ENCODE data around the gene RAPSN. TPM values are rescaled to one million over a fixed set of nuclear protein-coding genes. Genes with fewer than 3 reads are reported as not detected.

Gene RAPSN
- total RNA-seq, 6 experiments from 2014 or later = 0.15 to 0.49 (median 0.25) TPM; not detected in 3

DNA sequence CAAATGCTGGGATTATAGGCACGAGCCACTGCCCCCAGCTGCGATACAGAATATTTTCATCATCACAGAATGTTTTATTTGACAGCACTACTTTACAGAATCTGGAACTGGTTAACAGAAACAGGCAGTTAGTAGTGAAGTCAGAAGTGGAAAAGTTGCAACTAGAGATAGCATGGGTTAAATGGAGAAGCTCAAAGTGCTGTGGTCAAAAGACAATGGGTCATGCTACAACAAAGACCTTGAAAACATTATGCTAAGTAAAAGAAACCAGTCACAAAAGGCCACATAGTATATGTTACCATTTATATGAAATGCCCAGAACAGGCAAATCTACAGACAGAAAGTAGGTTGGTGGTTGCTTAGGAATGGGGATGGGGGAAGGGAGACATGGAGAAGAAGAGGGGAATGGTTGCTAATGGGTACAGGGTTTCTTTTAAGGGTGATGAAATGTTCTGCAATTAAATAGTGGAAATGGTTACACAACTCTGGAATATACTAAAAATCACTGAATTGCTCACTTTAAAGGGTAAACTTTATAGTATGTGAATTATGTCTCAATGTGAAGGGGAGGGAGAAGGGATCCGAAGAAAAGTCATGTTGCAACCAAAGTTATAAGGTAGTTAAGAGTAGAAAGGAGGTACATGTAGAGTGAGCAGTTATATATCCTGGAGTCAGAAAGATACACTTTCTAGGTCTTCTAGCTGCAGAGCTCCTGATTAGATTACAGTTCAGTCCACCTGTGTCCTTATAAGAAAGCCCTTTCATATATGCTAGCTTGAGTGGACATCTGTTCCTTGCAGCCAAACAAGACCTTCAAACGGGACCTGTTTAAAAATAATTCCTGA is 46.3 kb upstream of the RAPSN start:
- peak in 1 of 4 donors; percentile 8 for ATAC-seq

GRCh38 chr11:47489395-47489755 is 40.4 kb upstream of the RAPSN start:
- intact Hi-C loops (cut with DNase I) = no loop called here
- H3K4me1 ChIP-seq = peaks cover 0 to 32% (median 3%) of the 10 kb centered on the region in 4 donors
- no peak for DNase-seq
- no peak overlapping the region for H3K4me3 ChIP-seq
- peak overlapping the region; percentile 7 to 99 (median 96) for H3K27ac ChIP-seq
- TF ChIP-seq CTCF (IDR thresholded peaks at IDR 0.05) (no peak), POLR2A (IDR thresholded peaks at IDR 0.05) (no peak)
- WGBS (ENCODE audit: insufficient coverage, low coverage, low lambda C conversion rate, missing lambda C conversion rate) = 70% methylated on average over 2 of the region's 2 CpGs
- no peak for ATAC-seq
- H3K36me3 ChIP-seq = peaks cover 6 to 25% (median 15%) of the 10 kb centered on the region in 4 donors
- H3K9me3 ChIP-seq = no peaks in the 10 kb centered on the region
- no peaks in the 10 kb centered on the region for H3K27me3 ChIP-seq

More for the DNA sequence above, 46.3 kb upstream of the RAPSN start:
- WGBS (ENCODE audit: insufficient coverage, low coverage, low lambda C conversion rate, missing lambda C conversion rate) = 18% methylated on average over 3 of the region's 4 CpGs
- H3K9me3 ChIP-seq = no peaks in the 10 kb centered on the region
- H3K4me3 ChIP-seq = no peak overlapping the region
- TF ChIP-seq POLR2A (IDR thresholded peaks at IDR 0.05) = no peak
- TF ChIP-seq CTCF (IDR thresholded peaks at IDR 0.05) = no peak
- no peaks in the 10 kb centered on the region for H3K27me3 ChIP-seq
- intact Hi-C loops (cut with DNase I) = no loop called here
- H3K4me1 ChIP-seq = peaks cover 0 to 57% (median 18%) of the 10 kb centered on the region in 4 donors
- no peaks in the 10 kb centered on the region for H3K36me3 ChIP-seq
- no peak for DNase-seq
- H3K27ac ChIP-seq = peak overlapping the region in 2 of 3 donors; percentile 57 to 88

GRCh38 chr11:47488674-47489394 is 39.9 kb upstream of the RAPSN start:
- Histone ChIP-seq H3K27me3 (no peaks in the 10 kb centered on the region), H3K4me3 (peak overlapping the region in 2 of 3 donors; percentile 10 to 12), H3K9me3 (no peaks in the 10 kb centered on the region), H3K27ac (peak overlapping the region; percentile 7 to 99 (median 96)), H3K36me3 (peaks cover 8 to 30% (median 18%) of the 10 kb centered on the region in 4 donors), H3K4me1 (peaks cover 0 to 27% (median under 1%) of the 10 kb centered on the region in 4 donors)
- DNase-seq (peak in 1 of 3 donors; percentile 82), ATAC-seq (peak; percentile 82 to 90 (median 86))
- 32% methylated on average over 6 of the region's 6 CpGs for WGBS (ENCODE audit: insufficient coverage, low coverage, low lambda C conversion rate, missing lambda C conversion rate)
- intact Hi-C loops (cut with DNase I) = no loop called here
- no peak for TF ChIP-seq POLR2A (IDR thresholded peaks at IDR 0.05)

GRCh38 chr11:47488111-47488510 is 39.2 kb upstream of the RAPSN start:
- Histone ChIP-seq H3K27me3 (no peaks in the 10 kb centered on the region), H3K27ac (peak overlapping the region; percentile 7 to 99 (median 96)), H3K4me1 (peaks cover 0 to 23% (median 0%) of the 10 kb centered on the region in 4 donors), H3K9me3 (no peaks in the 10 kb centered on the region), H3K36me3 (peaks cover 10 to 37% (median 24%) of the 10 kb centered on the region in 4 donors), H3K4me3 (peak overlapping the region in 1 of 3 donors; percentile 10)
- WGBS (ENCODE audit: insufficient coverage, low coverage, low lambda C conversion rate, missing lambda C conversion rate) = 19% methylated on average over 3 of the region's 3 CpGs
- peak; percentile 38 to 83 (median 71) for DNase-seq
- TF ChIP-seq POLR2A (IDR thresholded peaks at IDR 0.05) (no peak), CTCF (IDR thresholded peaks at IDR 0.05) (no peak)
- intact Hi-C loops (cut with DNase I) = no loop called here
- ATAC-seq = peak; percentile 84 to 90 (median 87)

All from right lobe of liver (tissue), 6 donors.